ENCODE data around the gene NAXD. TPM values are rescaled to one million over a fixed set of nuclear protein-coding genes. Genes with fewer than 3 reads are reported as not detected.

The NAXD gene
- total and polyA plus RNA-seq, 9 donors: 19.6 to 32.3 (median 27.8) TPM

- Histone ChIP-seq H3K4me3 (ENCODE audit: low read length) (no peak overlapping the region), H3K27ac (ENCODE audit: low read length) (no peak overlapping the region), H3K9me3 (replicated peaks; ENCODE audit: control insufficient read depth, low read depth, low read length) (no peaks in the 10 kb centered on the region), H3K27me3 (ENCODE audit: control insufficient read depth, insufficient read depth, low read length) (peaks cover 39% of the 10 kb centered on the region), H3K36me3 (ENCODE audit: control insufficient read depth, insufficient read depth, low read length) (no peaks in the 10 kb centered on the region), H3K4me1 (ENCODE audit: control insufficient read depth, insufficient read depth, low read length) (no peaks in the 10 kb centered on the region)
- no peak for DNase-seq
- 66% methylated on average over 6 of the region's 7 CpGs for WGBS (ENCODE audit: insufficient coverage)
Observed at GRCh38 chr13:110576070-110576394, 39.3 kb upstream of the NAXD start.

DNA sequence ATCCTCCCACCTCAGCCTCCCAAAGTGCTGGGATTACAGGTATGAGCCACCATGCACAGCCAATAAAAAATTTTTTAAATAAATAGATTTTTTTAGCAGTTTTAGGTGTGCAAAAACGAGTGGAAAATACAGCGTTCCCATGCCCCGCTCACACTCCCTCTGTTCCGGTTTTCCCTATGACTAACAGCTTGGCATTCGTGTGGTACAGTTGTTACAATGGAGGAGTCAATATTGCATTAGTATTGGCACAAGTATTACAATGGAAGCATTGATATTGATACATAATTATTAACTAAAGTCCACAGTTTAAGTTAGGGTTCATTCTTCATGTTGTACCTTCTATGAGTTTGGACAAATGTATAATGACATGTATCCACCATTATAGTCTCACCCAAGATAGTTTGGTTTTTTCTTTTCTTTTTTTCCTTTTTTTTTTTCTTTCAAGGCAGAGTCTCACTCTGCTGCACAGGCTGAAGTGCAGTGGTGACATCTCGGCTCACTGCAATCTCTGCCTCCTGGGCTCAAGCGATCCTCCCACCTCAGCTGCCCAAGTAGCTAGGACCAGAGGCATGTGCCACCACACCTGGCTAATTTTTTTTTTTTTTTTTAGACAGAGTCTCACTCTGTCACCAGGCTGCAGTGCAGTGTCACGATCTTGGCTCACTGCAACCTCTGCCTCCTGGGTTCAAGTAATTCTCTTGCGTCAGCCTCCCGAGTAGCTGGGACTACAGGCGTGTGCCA lies 38.4 kb upstream of the NAXD start:
- 89% methylated on average over 6 of the region's 11 CpGs for WGBS (ENCODE audit: insufficient coverage)
- no peak overlapping the region for H3K27ac ChIP-seq (ENCODE audit: low read length)
- H3K27me3 ChIP-seq (ENCODE audit: control insufficient read depth, insufficient read depth, low read length): peaks cover 31% of the 10 kb centered on the region
- DNase-seq: no peak
- no peaks in the 10 kb centered on the region for H3K4me1 ChIP-seq (ENCODE audit: control insufficient read depth, insufficient read depth, low read length)
- no peak overlapping the region for H3K4me3 ChIP-seq (ENCODE audit: low read length)
- no peaks in the 10 kb centered on the region for H3K9me3 ChIP-seq (replicated peaks; ENCODE audit: control insufficient read depth, low read depth, low read length)
- no peaks in the 10 kb centered on the region for H3K36me3 ChIP-seq (ENCODE audit: control insufficient read depth, insufficient read depth, low read length)

- Histone ChIP-seq H3K4me1 (ENCODE audit: control insufficient read depth, insufficient read depth, low read length) (no peaks in the 10 kb centered on the region), H3K9me3 (replicated peaks; ENCODE audit: control insufficient read depth, low read depth, low read length) (no peaks in the 10 kb centered on the region), H3K36me3 (ENCODE audit: control insufficient read depth, insufficient read depth, low read length) (no peaks in the 10 kb centered on the region), H3K4me3 (ENCODE audit: low read length) (no peak overlapping the region), H3K27me3 (ENCODE audit: control insufficient read depth, insufficient read depth, low read length) (peaks cover 19% of the 10 kb centered on the region), H3K27ac (ENCODE audit: low read length) (no peak overlapping the region)
- 63% methylated on average over 5 of the region's 10 CpGs for WGBS (ENCODE audit: insufficient coverage)
- no peak for DNase-seq
Observed at GRCh38 chr13:110578363-110578762, 37.0 kb upstream of the NAXD start.

GRCh38 chr13:110580800-110581199 lies 34.5 kb upstream of the NAXD start:
- H3K27me3 ChIP-seq (ENCODE audit: control insufficient read depth, insufficient read depth, low read length): peaks cover 5% of the 10 kb centered on the region
- no peak overlapping the region for H3K4me3 ChIP-seq (ENCODE audit: low read length)
- H3K27ac ChIP-seq (ENCODE audit: low read length): no peak overlapping the region
- 33% methylated on average over 2 of the region's 2 CpGs for WGBS (ENCODE audit: insufficient coverage)
- H3K4me1 ChIP-seq (ENCODE audit: control insufficient read depth, insufficient read depth, low read length): no peaks in the 10 kb centered on the region
- DNase-seq: no peak
- no peaks in the 10 kb centered on the region for H3K36me3 ChIP-seq (ENCODE audit: control insufficient read depth, insufficient read depth, low read length)
- no peaks in the 10 kb centered on the region for H3K9me3 ChIP-seq (replicated peaks; ENCODE audit: control insufficient read depth, low read depth, low read length)

DNA sequence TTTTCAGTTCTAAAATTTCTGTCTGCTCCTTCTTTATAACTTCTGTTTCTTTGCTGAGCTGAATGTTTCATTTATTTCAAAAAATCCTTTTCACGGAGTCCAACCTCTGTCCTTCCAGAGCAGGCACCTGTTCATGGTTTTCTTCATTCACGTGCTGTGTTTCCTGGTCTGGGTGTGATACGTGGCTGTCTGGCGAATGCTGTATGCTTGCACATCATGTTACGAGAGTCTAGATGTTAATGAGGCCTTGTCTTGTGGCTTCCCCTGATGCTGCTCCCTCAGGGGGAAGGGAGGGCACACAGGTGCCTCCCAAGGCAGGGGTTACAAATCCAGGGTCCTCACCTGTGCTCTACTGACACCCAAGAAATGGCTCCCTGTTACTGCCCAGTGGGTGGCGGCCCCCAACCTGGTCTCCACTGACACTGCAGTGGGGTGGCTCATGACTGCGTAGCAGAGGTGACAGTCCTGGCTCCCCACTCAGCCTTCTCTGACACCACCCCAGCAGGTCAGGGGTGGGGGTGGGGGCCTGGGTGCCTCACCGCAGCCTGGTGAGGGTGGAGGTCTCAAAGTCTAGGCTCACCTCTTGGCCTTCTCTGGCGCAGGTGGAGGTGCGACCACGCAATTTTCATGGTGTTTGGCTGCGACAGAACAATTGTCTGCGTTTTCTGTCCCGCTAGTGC lies 33.7 kb upstream of the NAXD start:
- no peaks in the 10 kb centered on the region for H3K36me3 ChIP-seq (ENCODE audit: control insufficient read depth, insufficient read depth, low read length)
- H3K4me3 ChIP-seq (ENCODE audit: low read length): no peak overlapping the region
- WGBS (ENCODE audit: insufficient coverage): 86% methylated on average over 9 of the region's 14 CpGs
- H3K9me3 ChIP-seq (replicated peaks; ENCODE audit: control insufficient read depth, low read depth, low read length): no peaks in the 10 kb centered on the region
- no peaks in the 10 kb centered on the region for H3K27me3 ChIP-seq (ENCODE audit: control insufficient read depth, insufficient read depth, low read length)
- DNase-seq: no peak
- no peak overlapping the region for H3K27ac ChIP-seq (ENCODE audit: low read length)
- H3K4me1 ChIP-seq (ENCODE audit: control insufficient read depth, insufficient read depth, low read length): no peaks in the 10 kb centered on the region

DNA sequence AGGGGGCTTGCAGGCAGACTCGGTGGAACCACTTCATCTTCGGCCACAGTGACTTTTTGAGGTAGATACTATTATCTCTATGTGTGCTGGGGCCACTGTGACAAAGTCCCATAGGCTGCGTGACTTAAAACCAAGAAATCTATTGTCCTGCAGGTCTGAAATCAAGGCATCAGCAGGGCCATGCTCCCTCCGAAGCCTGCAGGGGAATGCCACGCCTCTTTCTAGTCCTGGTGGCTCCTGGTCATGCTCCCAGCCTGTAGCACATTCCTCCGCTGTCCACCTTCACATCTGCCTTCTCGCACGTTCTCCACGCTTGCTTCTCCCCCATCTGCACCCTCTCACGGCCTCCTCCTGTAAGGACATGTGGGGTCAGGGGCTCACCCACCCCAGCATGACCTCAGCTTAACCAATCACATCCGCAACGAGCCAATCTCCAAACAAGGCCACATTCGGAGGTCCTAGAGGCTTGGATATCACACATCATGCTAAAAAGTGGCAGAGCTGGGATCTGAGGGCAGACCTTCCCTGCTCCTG lies 32.9 kb upstream of the NAXD start:
- Histone ChIP-seq H3K9me3 (replicated peaks; ENCODE audit: control insufficient read depth, low read depth, low read length) (no peaks in the 10 kb centered on the region), H3K27ac (ENCODE audit: low read length) (no peak overlapping the region), H3K4me3 (ENCODE audit: low read length) (no peak overlapping the region), H3K4me1 (ENCODE audit: control insufficient read depth, insufficient read depth, low read length) (no peaks in the 10 kb centered on the region), H3K27me3 (ENCODE audit: control insufficient read depth, insufficient read depth, low read length) (no peaks in the 10 kb centered on the region), H3K36me3 (ENCODE audit: control insufficient read depth, insufficient read depth, low read length) (no peaks in the 10 kb centered on the region)
- WGBS (ENCODE audit: insufficient coverage): 84% methylated on average over 13 of the region's 13 CpGs
- no peak for DNase-seq

- Histone ChIP-seq H3K36me3 (ENCODE audit: control insufficient read depth, insufficient read depth, low read length) (no peaks in the 10 kb centered on the region), H3K4me3 (ENCODE audit: low read length) (no peak overlapping the region), H3K27me3 (ENCODE audit: control insufficient read depth, insufficient read depth, low read length) (no peaks in the 10 kb centered on the region), H3K27ac (ENCODE audit: low read length) (no peak overlapping the region), H3K4me1 (ENCODE audit: control insufficient read depth, insufficient read depth, low read length) (no peaks in the 10 kb centered on the region), H3K9me3 (replicated peaks; ENCODE audit: control insufficient read depth, low read depth, low read length) (no peaks in the 10 kb centered on the region)
- DNase-seq: no peak
- WGBS (ENCODE audit: insufficient coverage): 65% methylated on average over 7 of the region's 13 CpGs
Observed at GRCh38 chr13:110583178-110583865, 32.0 kb upstream of the NAXD start.

DNA sequence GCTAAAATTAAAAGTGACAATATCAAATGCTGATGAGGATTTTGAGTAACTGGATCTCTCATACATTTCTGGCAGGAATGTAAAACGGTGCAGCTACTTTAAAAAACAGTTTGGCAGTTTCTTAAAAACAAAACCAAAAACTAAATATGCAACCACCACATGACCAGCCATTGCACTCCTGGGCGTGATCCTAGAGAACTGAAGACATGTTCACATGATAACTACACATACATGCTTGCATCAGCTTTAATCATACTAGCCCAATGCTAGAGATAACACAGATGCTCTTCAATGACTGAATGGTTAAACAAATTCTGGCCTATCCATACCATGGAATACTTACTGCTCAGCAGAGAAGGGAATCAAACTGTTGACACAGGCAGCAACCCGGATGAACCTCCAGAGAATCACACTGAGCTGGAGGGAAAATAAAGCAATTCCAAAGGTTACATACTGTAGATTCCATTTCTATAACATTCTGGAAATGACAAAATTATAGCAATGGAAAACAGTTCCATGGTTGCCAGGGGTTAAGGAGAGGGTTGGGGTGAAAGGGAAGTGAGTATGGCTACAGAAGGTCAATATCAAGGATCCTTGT lies 25.5 kb upstream of the NAXD start:
- no peaks in the 10 kb centered on the region for H3K9me3 ChIP-seq (replicated peaks; ENCODE audit: control insufficient read depth, low read depth, low read length)
- no peak overlapping the region for H3K27ac ChIP-seq (ENCODE audit: low read length)
- no peak overlapping the region for H3K4me3 ChIP-seq (ENCODE audit: low read length)
- H3K4me1 ChIP-seq (ENCODE audit: control insufficient read depth, insufficient read depth, low read length): no peaks in the 10 kb centered on the region
- H3K36me3 ChIP-seq (ENCODE audit: control insufficient read depth, insufficient read depth, low read length): no peaks in the 10 kb centered on the region
- H3K27me3 ChIP-seq (ENCODE audit: control insufficient read depth, insufficient read depth, low read length): no peaks in the 10 kb centered on the region
- DNase-seq: no peak
- WGBS (ENCODE audit: insufficient coverage): 83% methylated on average over 1 of the region's 3 CpGs

GRCh38 chr13:110590577-110590976 lies 24.8 kb upstream of the NAXD start:
- no peaks in the 10 kb centered on the region for H3K27me3 ChIP-seq (ENCODE audit: control insufficient read depth, insufficient read depth, low read length)
- no peak overlapping the region for H3K4me3 ChIP-seq (ENCODE audit: low read length)
- 68% methylated on average over 5 of the region's 6 CpGs for WGBS (ENCODE audit: insufficient coverage)
- no peaks in the 10 kb centered on the region for H3K36me3 ChIP-seq (ENCODE audit: control insufficient read depth, insufficient read depth, low read length)
- H3K27ac ChIP-seq (ENCODE audit: low read length): no peak overlapping the region
- no peaks in the 10 kb centered on the region for H3K4me1 ChIP-seq (ENCODE audit: control insufficient read depth, insufficient read depth, low read length)
- DNase-seq: no peak
- no peaks in the 10 kb centered on the region for H3K9me3 ChIP-seq (replicated peaks; ENCODE audit: control insufficient read depth, low read depth, low read length)

- Histone ChIP-seq H3K9me3 (replicated peaks; ENCODE audit: control insufficient read depth, low read depth, low read length) (no peaks in the 10 kb centered on the region), H3K27ac (ENCODE audit: low read length) (no peak overlapping the region), H3K27me3 (ENCODE audit: control insufficient read depth, insufficient read depth, low read length) (no peaks in the 10 kb centered on the region), H3K4me3 (ENCODE audit: low read length) (no peak overlapping the region), H3K4me1 (ENCODE audit: control insufficient read depth, insufficient read depth, low read length) (no peaks in the 10 kb centered on the region), H3K36me3 (ENCODE audit: control insufficient read depth, insufficient read depth, low read length) (no peaks in the 10 kb centered on the region)
- DNase-seq: no peak
- WGBS (ENCODE audit: insufficient coverage): 63% methylated on average over 1 of the region's 2 CpGs
Observed at GRCh38 chr13:110592665-110593064, 22.7 kb upstream of the NAXD start.
